Measurements from ENCODE around the gene ABL2.

- TF ChIP-seq POLR2A (IDR thresholded peaks at IDR 0.05; ENCODE audit: low read length), result no peak
- TF ChIP-seq GATA1 (IDR thresholded peaks at IDR 0.05; ENCODE audit: low read depth, low read length), result no peak
These were observed 50.5 kb downstream of the ABL2 start for GRCh38 chr1:179178950-179179349.

Data from erythroblast (primary cell).